ENCODE measurements around the gene TMEM176B.

GRCh38 chr7:150791304-150791703 is 8.9 kb downstream of the TMEM176B start:
- TF ChIP-seq CTCF (IDR thresholded peaks at IDR 0.05) (no peak), REST (IDR thresholded peaks at IDR 0.05; ENCODE audit: insufficient read depth in 1 of 2, low read depth in 2 of 2, low read length in 1 of 2) (no peak)
